GM10248 (cell line): ENCODE results near the gene RTP2.

ENCODE experiments used
- CTCF ChIA-PET: fragments of 300-600 bp; sonication (Branson Sonifier 250); formaldehyde crosslinking; extraction: SDS; loops from one replicate; lab custom pipeline; 2021; ENCODE audit warnings: antibody characterized with exemption; lab: Yijun Ruan, JAX
- POLR2A ChIA-PET: fragments of 350-650 bp; sonication (Branson Sonifier 250); formaldehyde crosslinking; extraction: SDS; loops from one replicate; lab custom pipeline; 2020; ENCODE audit warnings: antibody characterized with exemption; lab: Yijun Ruan, JAX
- DNase-seq: peaks from one replicate; pipeline ENCODE4 v3.0.0; 2012; ENCODE audit errors: extremely low spot score
- TF ChIP-seq, protein P1 (sequence below): IDR thresholded peaks from 2 replicates; pipeline ENCODE4 v1.5.1; 2012; ENCODE audit warnings: mild to moderate bottlenecking, low read depth; ENCODE audit errors: extremely low read depth, missing control alignments, control extremely low read depth

RTP2 gene

GRCh38 chr3:187719628-187720336 lies 17.4 kb upstream of the RTP2 start:
- ChIA-PET POLR2A (no interaction called here), CTCF (interaction anchor here (1.0 to 11.6 kb wide), 7 partner anchors 15 to 1235 kb away, joined by 3 to 127 read pairs (median 8); partner anchors contain the start of gene RTP2)
- TF ChIP-seq, protein P1, sequence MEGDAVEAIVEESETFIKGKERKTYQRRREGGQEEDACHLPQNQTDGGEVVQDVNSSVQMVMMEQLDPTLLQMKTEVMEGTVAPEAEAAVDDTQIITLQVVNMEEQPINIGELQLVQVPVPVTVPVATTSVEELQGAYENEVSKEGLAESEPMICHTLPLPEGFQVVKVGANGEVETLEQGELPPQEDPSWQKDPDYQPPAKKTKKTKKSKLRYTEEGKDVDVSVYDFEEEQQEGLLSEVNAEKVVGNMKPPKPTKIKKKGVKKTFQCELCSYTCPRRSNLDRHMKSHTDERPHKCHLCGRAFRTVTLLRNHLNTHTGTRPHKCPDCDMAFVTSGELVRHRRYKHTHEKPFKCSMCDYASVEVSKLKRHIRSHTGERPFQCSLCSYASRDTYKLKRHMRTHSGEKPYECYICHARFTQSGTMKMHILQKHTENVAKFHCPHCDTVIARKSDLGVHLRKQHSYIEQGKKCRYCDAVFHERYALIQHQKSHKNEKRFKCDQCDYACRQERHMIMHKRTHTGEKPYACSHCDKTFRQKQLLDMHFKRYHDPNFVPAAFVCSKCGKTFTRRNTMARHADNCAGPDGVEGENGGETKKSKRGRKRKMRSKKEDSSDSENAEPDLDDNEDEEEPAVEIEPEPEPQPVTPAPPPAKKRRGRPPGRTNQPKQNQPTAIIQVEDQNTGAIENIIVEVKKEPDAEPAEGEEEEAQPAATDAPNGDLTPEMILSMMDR = no peak
- DNase-seq = no peak

DNA sequence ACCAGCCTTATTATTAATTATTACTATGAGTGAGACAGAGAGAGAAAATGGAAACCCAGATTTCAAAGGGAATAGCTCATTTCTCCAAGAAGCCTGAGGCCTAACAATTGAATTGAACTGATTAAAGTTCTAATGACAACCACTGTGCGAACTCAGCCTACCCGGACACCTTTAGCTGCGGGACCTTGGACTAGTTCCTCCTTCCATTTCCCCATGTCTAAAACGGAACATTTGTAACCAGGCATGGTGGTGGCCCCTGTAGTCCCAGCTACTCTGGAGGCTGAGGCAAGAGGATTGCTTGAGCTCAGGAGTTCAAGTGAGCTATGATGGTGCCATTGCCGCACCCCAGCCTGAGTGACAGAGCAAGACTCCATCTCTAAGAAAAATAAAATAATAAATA lies 16.4 kb upstream of the RTP2 start:
- no peak for DNase-seq
- ChIA-PET CTCF (interaction anchor here (1.0 to 11.6 kb wide), 7 partner anchors 12 to 1236 kb away, joined by 3 to 127 read pairs (median 8); partner anchors contain the start of gene RTP2), POLR2A (no interaction called here)
- TF ChIP-seq, protein P1 = no peak

GRCh38 chr3:187717572-187717971 lies 15.2 kb upstream of the RTP2 start:
- POLR2A ChIA-PET = no interaction called here
- no peak for DNase-seq
- TF ChIP-seq, protein P1 = no peak
- CTCF ChIA-PET = interaction anchor here (1.2 to 11.6 kb wide), 5 partner anchors 12 to 1031 kb away, joined by 3 to 127 read pairs (median 32); partner anchors contain the start of gene RTP2

DNA sequence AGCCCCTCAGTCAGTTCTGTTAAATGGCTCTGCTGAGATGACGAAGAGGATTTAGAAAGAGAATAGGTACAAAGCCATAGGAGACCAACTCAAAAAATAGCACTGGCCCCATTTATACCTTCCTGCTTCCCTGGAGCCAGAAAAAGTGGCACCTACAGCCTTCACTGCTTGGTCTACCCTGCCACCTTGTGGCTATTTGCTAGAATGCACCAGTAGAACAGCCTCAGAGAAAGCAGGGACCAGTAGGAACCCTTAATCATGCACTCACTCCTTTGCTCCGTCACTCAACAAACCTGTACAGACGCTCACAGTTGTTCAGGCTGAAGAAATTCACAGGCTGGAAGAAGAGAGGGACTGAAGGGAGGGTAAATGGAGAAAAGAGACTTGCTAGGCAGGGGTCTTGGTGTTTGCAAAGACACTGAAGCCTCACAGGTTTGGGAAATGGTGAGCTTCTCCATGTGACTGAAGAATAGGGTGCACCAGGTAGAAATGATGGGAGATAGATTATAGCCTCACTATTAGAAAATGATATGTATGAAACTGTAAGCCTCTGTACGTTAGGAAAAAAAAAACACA lies 12.1 kb upstream of the RTP2 start:
- ChIA-PET POLR2A (no interaction called here), CTCF (interaction anchor here (0.9 to 11.6 kb wide), 16 partner anchors 10 to 1417 kb away, joined by 3 to 127 read pairs (median 4); partner anchors contain the start of gene RTP2)
- peak; percentile 66 for DNase-seq
- TF ChIP-seq, protein P1 = peak; percentile 82

DNA sequence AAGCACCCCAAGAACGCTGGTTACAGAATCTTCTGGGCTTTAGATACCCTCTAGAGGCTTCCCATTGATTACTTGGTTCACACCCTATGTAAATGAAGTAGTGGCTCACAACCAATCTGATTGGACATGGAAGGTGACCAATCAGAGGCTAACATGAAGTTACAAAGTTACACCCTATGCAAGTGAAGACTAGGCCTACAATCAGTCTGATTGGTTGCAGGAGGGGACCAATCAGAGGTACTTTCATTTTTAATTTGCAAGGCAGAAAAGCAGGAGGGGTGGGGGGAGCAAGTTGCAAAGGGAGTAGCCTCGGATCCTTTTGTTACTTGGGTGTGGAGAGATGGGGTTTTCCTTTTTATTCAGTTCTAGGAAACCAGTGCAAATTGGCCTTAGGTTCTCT lies 11.1 kb upstream of the RTP2 start:
- POLR2A ChIA-PET = no interaction called here
- TF ChIP-seq, protein P1 = no peak
- DNase-seq = no peak
- CTCF ChIA-PET = interaction anchor here (0.8 to 11.6 kb wide), 9 partner anchors 9 to 1240 kb away, joined by 3 to 127 read pairs (median 5); partner anchors contain the start of gene RTP2

GRCh38 chr3:187709155-187709554 lies 6.8 kb upstream of the RTP2 start:
- CTCF ChIA-PET = interaction anchor here (1.2 to 9.3 kb wide), 4 partner anchors 8 to 390 kb away, joined by 4 to 76 read pairs (median 9); no protein-coding TSS in a partner anchor
- DNase-seq = no peak
- POLR2A ChIA-PET = no interaction called here
- TF ChIP-seq, protein P1 = no peak
